K562 treated with DMSO at 1 percent for 24 hours (cell line): ENCODE measurements around the gene SLC25A53. TPM values are rescaled to one million over a fixed set of nuclear protein-coding genes. Genes with fewer than 3 reads are reported as not detected.

Experiments used
- total RNA-seq: library from RNA; unstranded; fragments of 300-600 nt; gene quantifications from 2 replicates; pipeline ENCODE4 v1.2.3, GENCODE V29; 2022; ENCODE audit warnings: low read depth; ENCODE audit not compliant: insufficient read depth

SLC25A53 gene
- total RNA-seq = 1.6 and 7.3 TPM in 2 replicates

GRCh38 chrX:104156630-104157529 is at the start of gene SLC25A53:
TSS of gene SLC25A53 (minus strand) at chrX:104157009. CDS start at chrX:104105257, 51,752 bp downstream.

GRCh38 chrX:104165894-104166734 is 9.3 kb upstream of the SLC25A53 start, which contains the start of gene FAM199X:
TSS of gene FAM199X (plus strand) at chrX:104166453. CDS start at chrX:104166786, 333 bp downstream.

GRCh38 chrX:104112326-104112951 is 44.4 kb downstream of the SLC25A53 start, which contains the start of gene ZCCHC18:
TSS of gene ZCCHC18 (plus strand) at chrX:104112523. CDS start at chrX:104114112, 1,589 bp downstream.

GRCh38 chrX:104075778-104076445 is 80.9 kb downstream of the SLC25A53 start, which contains the start of gene TMSB15C:
TSS of gene TMSB15C (minus strand) at chrX:104076236.

Other genes with a start within 250 kb of the SLC25A53 start
- 0.50 TPM in 1 of 2 replicates, not detected in the other for gene TMSB15B, start 194.4 kb downstream of the SLC25A53 start, total RNA-seq
- gene H2BW1, start 143.3 kb downstream of the SLC25A53 start, total RNA-seq = not detected in 2 replicates
- gene H2BW2, start 117.1 kb downstream of the SLC25A53 start, total RNA-seq = not detected in 2 replicates
- not detected in 2 replicates for gene TMSB15C, start 80.8 kb downstream of the SLC25A53 start, total RNA-seq
- gene ZCCHC18, start 44.5 kb downstream of the SLC25A53 start, total RNA-seq = not detected in 2 replicates
- gene FAM199X, start 9.4 kb upstream of the SLC25A53 start, total RNA-seq = 8.6 and 8.7 TPM in 2 replicates
- gene ESX1, start 97.9 kb upstream of the SLC25A53 start, total RNA-seq = not detected in 2 replicates